A549 (cell line): Measurements from ENCODE around the gene MND1.

ENCODE experiments used
- RNF2 ChIP-seq: fragments of 200-600 bp; sonication (generic); IDR thresholded peaks from 2 replicates; pipeline ENCODE4 v1.6.1; 2016; ENCODE audit warnings: low read depth, mild to moderate bottlenecking, antibody characterized with exemption, moderate library complexity, borderline replicate concordance
- TF ChIP-seq, protein P1 (sequence below): fragments of >200 bp; sonication (Bioruptor Twin); formaldehyde crosslinking; IDR thresholded peaks from 3 replicates; pipeline ENCODE4 v1.5.1; 2016

DNA sequence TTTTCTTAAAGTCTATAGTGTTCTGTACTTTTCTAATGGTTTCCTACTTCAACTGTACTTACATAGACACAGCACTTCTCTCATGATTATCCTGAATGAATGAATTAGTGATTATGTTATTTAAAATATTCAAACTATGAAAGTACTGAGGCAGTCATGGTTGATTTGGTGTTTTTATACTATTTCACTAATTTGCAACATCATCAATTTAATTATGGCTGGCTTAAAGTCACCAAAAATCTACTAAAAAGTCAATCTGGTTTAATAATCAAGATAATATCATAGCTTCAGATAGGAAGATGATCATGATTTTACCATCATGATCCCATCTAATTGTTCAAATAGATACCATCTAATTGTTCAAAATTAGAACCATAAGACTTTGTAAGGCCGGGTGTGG is 104.8 kb downstream of the MND1 start:
- no peak for TF ChIP-seq RNF2
- TF ChIP-seq, protein P1, sequence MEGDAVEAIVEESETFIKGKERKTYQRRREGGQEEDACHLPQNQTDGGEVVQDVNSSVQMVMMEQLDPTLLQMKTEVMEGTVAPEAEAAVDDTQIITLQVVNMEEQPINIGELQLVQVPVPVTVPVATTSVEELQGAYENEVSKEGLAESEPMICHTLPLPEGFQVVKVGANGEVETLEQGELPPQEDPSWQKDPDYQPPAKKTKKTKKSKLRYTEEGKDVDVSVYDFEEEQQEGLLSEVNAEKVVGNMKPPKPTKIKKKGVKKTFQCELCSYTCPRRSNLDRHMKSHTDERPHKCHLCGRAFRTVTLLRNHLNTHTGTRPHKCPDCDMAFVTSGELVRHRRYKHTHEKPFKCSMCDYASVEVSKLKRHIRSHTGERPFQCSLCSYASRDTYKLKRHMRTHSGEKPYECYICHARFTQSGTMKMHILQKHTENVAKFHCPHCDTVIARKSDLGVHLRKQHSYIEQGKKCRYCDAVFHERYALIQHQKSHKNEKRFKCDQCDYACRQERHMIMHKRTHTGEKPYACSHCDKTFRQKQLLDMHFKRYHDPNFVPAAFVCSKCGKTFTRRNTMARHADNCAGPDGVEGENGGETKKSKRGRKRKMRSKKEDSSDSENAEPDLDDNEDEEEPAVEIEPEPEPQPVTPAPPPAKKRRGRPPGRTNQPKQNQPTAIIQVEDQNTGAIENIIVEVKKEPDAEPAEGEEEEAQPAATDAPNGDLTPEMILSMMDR = no peak
